HFF-Myc (cell line): ENCODE results near the gene RAB21.
A peak's percentile ranks its signal among the peaks of the same experiment; 100 is the strongest.

Experiments used
- DNase-seq: peaks from one replicate; pipeline ENCODE4 v3.0.0-alpha.2; 2011; ENCODE audit warnings: low read depth; ENCODE audit errors: extremely low read depth
- H3K4me3 ChIP-seq: replicated peaks from 2 replicates; pipeline ENCODE4 v1.5.1; 2011; ENCODE audit warnings: low read depth, mild to moderate bottlenecking, control low read depth, low read length
- TF ChIP-seq, protein P1 (sequence below): IDR thresholded peaks from 2 replicates; pipeline ENCODE4 v1.5.1; 2012; ENCODE audit warnings: mild to moderate bottlenecking, low read depth, low read length, control low read depth; ENCODE audit errors: missing control alignments

Gene RAB21

DNA sequence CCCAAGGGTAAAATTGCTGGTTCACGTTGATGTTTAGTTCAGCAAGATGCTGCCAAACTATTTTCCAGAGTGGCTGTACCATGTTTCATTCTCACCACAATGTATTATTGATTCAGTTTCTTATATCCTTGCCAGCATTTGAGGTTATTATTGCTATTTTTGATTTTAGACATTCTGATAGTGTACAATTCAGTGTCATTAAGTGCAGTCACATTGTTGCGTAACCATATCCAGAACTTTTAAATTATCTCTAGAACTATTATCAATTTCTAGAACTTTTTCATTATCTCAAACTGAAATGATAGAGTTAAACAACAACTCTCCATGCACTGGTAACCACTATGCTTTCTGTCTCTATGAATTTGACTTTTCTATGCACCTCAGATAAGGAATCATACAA, 74.2 kb downstream of the RAB21 start:
- DNase-seq = no peak
- TF ChIP-seq, protein P1, sequence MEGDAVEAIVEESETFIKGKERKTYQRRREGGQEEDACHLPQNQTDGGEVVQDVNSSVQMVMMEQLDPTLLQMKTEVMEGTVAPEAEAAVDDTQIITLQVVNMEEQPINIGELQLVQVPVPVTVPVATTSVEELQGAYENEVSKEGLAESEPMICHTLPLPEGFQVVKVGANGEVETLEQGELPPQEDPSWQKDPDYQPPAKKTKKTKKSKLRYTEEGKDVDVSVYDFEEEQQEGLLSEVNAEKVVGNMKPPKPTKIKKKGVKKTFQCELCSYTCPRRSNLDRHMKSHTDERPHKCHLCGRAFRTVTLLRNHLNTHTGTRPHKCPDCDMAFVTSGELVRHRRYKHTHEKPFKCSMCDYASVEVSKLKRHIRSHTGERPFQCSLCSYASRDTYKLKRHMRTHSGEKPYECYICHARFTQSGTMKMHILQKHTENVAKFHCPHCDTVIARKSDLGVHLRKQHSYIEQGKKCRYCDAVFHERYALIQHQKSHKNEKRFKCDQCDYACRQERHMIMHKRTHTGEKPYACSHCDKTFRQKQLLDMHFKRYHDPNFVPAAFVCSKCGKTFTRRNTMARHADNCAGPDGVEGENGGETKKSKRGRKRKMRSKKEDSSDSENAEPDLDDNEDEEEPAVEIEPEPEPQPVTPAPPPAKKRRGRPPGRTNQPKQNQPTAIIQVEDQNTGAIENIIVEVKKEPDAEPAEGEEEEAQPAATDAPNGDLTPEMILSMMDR = no peak
- H3K4me3 ChIP-seq = no peak overlapping the region

DNA sequence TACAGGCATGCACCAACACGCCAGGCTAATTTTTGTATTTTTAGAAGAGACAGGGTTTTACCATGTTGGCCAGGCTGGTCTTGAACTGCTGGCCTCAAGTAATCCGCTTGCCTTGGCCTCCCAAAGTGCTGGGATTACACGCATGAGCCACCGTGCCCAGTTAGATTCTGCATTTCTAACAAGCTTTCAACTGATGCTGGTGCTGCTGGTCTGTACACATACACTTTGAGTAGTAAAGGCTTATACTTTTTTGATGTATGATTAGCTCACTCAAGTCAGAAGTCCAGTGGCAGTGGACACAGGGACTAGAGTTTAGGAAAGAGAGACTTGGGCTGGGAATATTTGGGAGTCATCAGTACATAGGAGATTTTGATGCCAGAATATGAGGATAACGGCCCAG, 82.7 kb downstream of the RAB21 start:
- no peak for DNase-seq
- TF ChIP-seq, protein P1 = no peak
- H3K4me3 ChIP-seq = no peak overlapping the region

DNA sequence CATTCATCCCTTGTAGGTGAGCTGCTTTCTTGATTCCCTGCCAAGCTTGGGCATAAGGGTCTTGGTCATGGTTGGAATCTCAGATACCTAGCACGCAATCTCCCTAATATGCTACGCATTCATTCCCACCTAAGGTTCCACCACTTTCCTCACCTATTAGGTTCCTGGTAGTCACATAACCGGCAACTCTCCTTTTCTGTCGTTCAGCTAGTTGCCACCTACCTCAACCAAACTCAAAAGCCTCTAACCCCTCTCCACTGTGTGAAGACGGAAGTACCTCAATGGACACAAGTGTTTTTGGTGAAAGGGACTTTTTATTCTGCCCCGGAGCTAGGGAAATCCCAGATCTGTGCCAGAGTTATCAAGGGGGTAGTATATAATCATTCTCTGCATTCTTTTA, 83.6 kb downstream of the RAB21 start:
- TF ChIP-seq, protein P1 = no peak
- no peak for DNase-seq
- no peak overlapping the region for H3K4me3 ChIP-seq

DNA sequence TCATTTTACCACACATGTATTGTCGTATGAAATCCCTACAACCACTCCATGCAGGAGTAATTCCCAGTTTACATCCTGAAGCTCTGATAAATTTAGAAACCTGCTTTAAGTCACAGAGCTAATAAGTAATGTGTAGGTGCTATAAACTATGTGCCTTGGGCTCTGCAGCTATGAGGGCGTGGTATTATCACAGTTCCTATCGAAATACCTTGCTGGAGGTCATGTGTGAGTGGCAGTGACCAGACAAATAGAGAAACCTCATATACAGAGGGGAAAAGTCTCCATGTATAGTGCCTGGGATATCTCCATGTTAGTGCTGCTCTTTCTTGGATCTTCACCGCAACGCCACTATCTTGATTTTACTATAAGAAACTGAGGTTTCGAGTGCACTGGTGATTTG, 84.0 kb downstream of the RAB21 start:
- H3K4me3 ChIP-seq = no peak overlapping the region
- TF ChIP-seq, protein P1 = no peak
- no peak for DNase-seq

DNA sequence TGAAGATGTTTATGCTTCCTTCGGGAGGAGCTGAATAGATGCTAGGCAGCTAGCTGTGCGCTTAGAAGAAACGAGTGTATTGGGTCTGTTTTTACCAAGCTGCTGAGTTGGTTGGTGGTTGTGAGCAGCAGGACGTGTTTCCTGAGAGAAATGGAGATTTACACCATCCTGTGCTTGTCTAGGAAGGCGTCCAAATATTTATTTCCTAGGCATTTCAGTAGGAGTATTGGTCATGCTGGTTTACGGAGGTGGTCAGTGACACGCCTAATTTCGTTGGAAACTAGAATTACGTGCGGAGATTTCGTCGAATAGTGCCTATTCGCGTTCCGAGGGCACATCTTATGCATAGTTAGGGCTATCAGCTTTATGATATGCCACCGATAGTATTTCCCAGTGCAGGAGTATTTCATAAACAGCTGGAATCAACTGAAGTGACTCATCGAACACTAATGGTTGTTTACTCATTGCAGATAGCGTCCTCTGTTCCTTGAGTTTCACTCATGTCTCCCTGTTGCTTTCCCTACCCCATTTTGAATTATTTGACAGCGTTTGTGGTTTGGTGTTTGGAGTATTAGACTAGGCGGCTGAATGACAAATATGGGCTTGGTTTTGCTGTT, 85.7 kb downstream of the RAB21 start:
- TF ChIP-seq, protein P1 = no peak
- peak overlapping the region; percentile 87 for H3K4me3 ChIP-seq
- DNase-seq = peak; percentile 25

DNA sequence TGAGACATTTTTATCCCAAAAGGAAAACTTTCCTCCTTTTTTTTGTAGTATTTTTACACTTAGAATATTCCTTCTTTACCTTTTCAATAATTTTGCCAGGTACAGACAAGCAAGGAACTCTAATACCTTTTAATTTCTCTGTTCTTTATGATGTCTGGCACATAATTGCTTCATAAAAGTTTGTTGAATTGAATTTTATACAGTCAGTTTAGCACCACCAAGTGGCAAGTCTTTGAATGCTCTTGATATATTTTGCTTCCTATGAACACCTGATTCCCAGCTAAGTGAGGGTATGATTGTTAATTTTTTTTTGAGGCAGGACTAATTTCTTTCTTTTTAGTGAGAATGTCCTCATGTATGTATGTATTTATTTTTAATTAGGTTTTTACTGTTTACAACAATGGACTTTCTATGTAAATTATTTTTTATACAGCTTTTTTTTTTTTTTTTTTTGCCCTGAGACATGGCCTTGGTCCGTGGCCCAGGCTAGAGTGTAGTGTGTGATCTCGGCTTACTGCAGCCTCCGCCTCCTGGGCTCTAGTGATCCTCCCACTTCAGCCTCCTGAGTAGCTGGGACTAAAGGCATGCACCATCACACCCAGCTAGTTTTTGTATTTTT, 91.8 kb downstream of the RAB21 start:
- DNase-seq = no peak
- no peak overlapping the region for H3K4me3 ChIP-seq
- TF ChIP-seq, protein P1 = no peak

DNA sequence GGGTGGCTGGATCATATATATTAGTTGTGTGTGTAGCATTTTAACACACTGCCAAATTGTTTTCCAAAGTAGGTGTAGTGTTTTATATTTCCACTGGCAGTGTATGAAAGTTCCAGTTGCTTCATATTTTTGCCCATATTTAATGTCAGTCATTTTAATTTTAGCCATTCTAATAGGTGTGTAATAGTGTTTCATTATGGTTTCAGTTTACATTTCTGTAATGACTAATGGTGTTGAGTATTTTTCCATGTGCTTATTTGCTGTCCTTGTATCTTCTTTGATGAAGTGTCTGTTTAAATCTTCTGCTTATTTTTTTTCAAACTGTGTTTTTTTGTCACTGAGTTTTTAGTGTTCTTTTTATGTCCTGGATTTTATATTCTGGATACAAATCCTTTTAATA, 93.5 kb downstream of the RAB21 start:
- TF ChIP-seq, protein P1 = no peak
- no peak for DNase-seq
- H3K4me3 ChIP-seq = no peak overlapping the region
